ENCODE measurements around the gene DNER. TPM values are rescaled to one million over a fixed set of nuclear protein-coding genes. Genes with fewer than 3 reads are reported as not detected.
"Not testable (repeated sequence)": the region's sequence is repeated elsewhere in the genome, so short reads cannot be mapped to it uniquely, and the experiment has no call there.

The DNER gene
- total and polyA plus RNA-seq, 2 of the 13 experiments (the other 11 are each of a cell fraction or from before 2014, with no cell fraction given), result not detected

DNA sequence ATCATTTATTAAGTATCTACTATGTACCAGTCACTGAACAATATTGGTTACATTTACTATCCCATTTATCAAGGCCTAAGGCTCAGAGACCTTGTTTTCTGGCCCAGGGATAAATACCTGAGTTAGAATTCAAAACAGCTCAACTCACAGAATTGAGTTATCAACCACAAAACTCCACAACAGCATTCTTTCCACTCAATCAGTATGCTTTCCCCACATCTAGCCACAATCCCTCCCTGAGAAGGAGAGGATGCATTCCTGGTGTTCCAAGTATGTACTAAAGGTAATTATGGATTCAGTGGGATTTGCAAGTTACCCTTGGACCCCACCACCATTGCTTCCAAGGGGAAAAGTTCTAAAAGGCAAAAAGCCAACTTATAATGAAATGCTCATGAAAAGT, 339.1 kb downstream of the DNER start:
- FAIRE-seq (no peak), ATAC-seq (no peak), DNase-seq (ENCODE audit: low spot score) (no peak)
- Histone ChIP-seq H2AFZ (ENCODE audit: low read length) (no peak overlapping the region), H3K79me2 (ENCODE audit: insufficient read depth, low read length) (no peaks in the 10 kb centered on the region), H3K4me3 (replicated peaks in 1 of 3; ENCODE audit: insufficient read depth in 1 of 3, low read depth in 2 of 3, low read length in 3 of 3) (no peak overlapping the region), H3K27me3 (ENCODE audit: control insufficient read depth in 1 of 2, insufficient read depth in 2 of 2, low read length in 2 of 2) (no peaks in the 10 kb centered on the region), H4K20me1 (ENCODE audit: insufficient read depth, low read length) (no peaks in the 10 kb centered on the region), H3K36me3 (replicated peaks in 1 of 2; ENCODE audit: control insufficient read depth in 1 of 2, insufficient read depth in 2 of 2, low read length in 2 of 2) (no peaks in the 10 kb centered on the region), H3K9me3 (ENCODE audit: low read length) (no peaks in the 10 kb centered on the region), H3K4me1 (ENCODE audit: insufficient read depth, low read length) (no peaks in the 10 kb centered on the region), H3K4me2 (ENCODE audit: low read depth, low read length) (no peak overlapping the region), H3K9ac (ENCODE audit: insufficient read depth, low read depth, low read length) (no peak overlapping the region), H3K27ac (ENCODE audit: extremely low read length, insufficient read depth, low read length) (no peak overlapping the region)
- TF ChIP-seq, protein P1, sequence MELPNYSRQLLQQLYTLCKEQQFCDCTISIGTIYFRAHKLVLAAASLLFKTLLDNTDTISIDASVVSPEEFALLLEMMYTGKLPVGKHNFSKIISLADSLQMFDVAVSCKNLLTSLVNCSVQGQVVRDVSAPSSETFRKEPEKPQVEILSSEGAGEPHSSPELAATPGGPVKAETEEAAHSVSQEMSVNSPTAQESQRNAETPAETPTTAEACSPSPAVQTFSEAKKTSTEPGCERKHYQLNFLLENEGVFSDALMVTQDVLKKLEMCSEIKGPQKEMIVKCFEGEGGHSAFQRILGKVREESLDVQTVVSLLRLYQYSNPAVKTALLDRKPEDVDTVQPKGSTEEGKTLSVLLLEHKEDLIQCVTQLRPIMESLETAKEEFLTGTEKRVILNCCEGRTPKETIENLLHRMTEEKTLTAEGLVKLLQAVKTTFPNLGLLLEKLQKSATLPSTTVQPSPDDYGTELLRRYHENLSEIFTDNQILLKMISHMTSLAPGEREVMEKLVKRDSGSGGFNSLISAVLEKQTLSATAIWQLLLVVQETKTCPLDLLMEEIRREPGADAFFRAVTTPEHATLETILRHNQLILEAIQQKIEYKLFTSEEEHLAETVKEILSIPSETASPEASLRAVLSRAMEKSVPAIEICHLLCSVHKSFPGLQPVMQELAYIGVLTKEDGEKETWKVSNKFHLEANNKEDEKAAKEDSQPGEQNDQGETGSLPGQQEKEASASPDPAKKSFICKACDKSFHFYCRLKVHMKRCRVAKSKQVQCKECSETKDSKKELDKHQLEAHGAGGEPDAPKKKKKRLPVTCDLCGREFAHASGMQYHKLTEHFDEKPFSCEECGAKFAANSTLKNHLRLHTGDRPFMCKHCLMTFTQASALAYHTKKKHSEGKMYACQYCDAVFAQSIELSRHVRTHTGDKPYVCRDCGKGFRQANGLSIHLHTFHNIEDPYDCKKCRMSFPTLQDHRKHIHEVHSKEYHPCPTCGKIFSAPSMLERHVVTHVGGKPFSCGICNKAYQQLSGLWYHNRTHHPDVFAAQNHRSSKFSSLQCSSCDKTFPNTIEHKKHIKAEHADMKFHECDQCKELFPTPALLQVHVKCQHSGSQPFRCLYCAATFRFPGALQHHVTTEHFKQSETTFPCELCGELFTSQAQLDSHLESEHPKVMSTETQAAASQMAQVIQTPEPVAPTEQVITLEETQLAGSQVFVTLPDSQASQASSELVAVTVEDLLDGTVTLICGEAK (IDR thresholded peaks at IDR 0.05), result no peak
- TF ChIP-seq, protein P1 (CRISPR knock-in tag; IDR thresholded peaks at IDR 0.05), result no peak
- TF ChIP-seq HOXD1 (CRISPR knock-in tag; IDR thresholded peaks at IDR 0.05) (no peak), ZNF143 (CRISPR knock-in tag; IDR thresholded peaks at IDR 0.05) (no peak)
- in situ Hi-C loops (cut with HindIII; ENCODE audit: extremely low pct_ligation_motif_present, low pct_unique_long_range_greater_than_20kb), result no loop called here
- intact Hi-C loops (cut with micrococcal nuclease; ENCODE audit: unreplicated experiment), result no loop called here
- ChIA-PET POLR2A (no interaction called here), CTCF (ENCODE audit: low intra/inter-chr PET ratio, low total read pairs) (no interaction called here)
- no TSS peak for BruUV-seq (replicated peaks)

GRCh38 chr2:229373311-229373710, 341.0 kb downstream of the DNER start:
- intact Hi-C loops (cut with micrococcal nuclease; ENCODE audit: unreplicated experiment); BruUV-seq (replicated peaks); H2AFZ ChIP-seq (ENCODE audit: low read length); H3K4me3 ChIP-seq (replicated peaks in 1 of 3; ENCODE audit: insufficient read depth in 1 of 3, low read depth in 2 of 3, low read length in 3 of 3); DNase-seq (ENCODE audit: low spot score); POLR2A ChIA-PET; H3K4me2 ChIP-seq (ENCODE audit: low read depth, low read length); H3K36me3 ChIP-seq (replicated peaks in 1 of 2; ENCODE audit: control insufficient read depth in 1 of 2, insufficient read depth in 2 of 2, low read length in 2 of 2); FAIRE-seq; H3K27ac ChIP-seq (ENCODE audit: extremely low read length, insufficient read depth, low read length); H3K4me1 ChIP-seq (ENCODE audit: insufficient read depth, low read length); H3K9ac ChIP-seq (ENCODE audit: insufficient read depth, low read depth, low read length); ATAC-seq; H4K20me1 ChIP-seq (ENCODE audit: insufficient read depth, low read length); H3K79me2 ChIP-seq (ENCODE audit: insufficient read depth, low read length); H3K27me3 ChIP-seq (ENCODE audit: control insufficient read depth in 1 of 2, insufficient read depth in 2 of 2, low read length in 2 of 2); in situ Hi-C loops (cut with HindIII; ENCODE audit: extremely low pct_ligation_motif_present, low pct_unique_long_range_greater_than_20kb); CTCF ChIA-PET (ENCODE audit: low intra/inter-chr PET ratio, low total read pairs): not testable (repeated sequence)
- WGBS (ENCODE audit: low lambda C conversion rate), result 7% methylated on average over 4 of the region's 4 CpGs
- H3K9me3 ChIP-seq (ENCODE audit: low read length), result peaks cover 14% of the 10 kb centered on the region

Measured in HepG2 (cell line).